PFSK-1 (cell line): ENCODE data around the gene INPP4B.

Experiments used
- POLR2AphosphoS5 ChIP-seq: IDR thresholded peaks from 2 replicates; pipeline ENCODE4 v1.6.1; 2012; ENCODE audit warnings: low read depth, mild to moderate bottlenecking, control low read depth, low read length, moderate library complexity
- TF ChIP-seq, protein P1 (sequence below), 2 experiments: IDR thresholded peaks; 2 replicates each; pipeline versions ENCODE4 v1.6.1 to v1.8.0; 2011 to 2012; ENCODE audit warnings: low read depth in 2 of 2, low read length in 2 of 2, control low read depth in 1 of 2, inconsistent platforms in 1 of 2, mild to moderate bottlenecking in 1 of 2, moderate library complexity in 1 of 2; ENCODE audit not compliant: insufficient read depth in 1 of 2

DNA sequence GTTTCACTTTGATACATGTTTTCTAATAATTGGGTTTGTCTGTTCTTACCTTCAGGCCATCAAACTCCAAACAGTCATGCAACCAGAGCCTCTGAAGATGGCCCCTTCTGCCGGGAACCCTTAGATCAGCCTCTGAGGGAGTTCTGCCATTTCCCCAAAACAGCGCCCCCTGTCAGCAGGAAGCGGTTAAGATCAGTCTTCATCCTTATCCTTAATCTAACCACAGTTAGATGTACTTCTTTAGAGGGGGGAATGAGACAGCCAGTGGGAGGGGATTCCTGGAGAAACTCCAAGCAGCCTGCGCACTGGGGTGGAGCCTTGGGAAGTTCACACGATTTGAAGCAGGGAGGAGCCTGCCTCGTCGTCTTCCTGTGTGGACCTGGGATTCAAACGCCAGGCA, 185.4 kb downstream of the INPP4B start:
- no peak for TF ChIP-seq POLR2AphosphoS5
- TF ChIP-seq, protein P1, sequence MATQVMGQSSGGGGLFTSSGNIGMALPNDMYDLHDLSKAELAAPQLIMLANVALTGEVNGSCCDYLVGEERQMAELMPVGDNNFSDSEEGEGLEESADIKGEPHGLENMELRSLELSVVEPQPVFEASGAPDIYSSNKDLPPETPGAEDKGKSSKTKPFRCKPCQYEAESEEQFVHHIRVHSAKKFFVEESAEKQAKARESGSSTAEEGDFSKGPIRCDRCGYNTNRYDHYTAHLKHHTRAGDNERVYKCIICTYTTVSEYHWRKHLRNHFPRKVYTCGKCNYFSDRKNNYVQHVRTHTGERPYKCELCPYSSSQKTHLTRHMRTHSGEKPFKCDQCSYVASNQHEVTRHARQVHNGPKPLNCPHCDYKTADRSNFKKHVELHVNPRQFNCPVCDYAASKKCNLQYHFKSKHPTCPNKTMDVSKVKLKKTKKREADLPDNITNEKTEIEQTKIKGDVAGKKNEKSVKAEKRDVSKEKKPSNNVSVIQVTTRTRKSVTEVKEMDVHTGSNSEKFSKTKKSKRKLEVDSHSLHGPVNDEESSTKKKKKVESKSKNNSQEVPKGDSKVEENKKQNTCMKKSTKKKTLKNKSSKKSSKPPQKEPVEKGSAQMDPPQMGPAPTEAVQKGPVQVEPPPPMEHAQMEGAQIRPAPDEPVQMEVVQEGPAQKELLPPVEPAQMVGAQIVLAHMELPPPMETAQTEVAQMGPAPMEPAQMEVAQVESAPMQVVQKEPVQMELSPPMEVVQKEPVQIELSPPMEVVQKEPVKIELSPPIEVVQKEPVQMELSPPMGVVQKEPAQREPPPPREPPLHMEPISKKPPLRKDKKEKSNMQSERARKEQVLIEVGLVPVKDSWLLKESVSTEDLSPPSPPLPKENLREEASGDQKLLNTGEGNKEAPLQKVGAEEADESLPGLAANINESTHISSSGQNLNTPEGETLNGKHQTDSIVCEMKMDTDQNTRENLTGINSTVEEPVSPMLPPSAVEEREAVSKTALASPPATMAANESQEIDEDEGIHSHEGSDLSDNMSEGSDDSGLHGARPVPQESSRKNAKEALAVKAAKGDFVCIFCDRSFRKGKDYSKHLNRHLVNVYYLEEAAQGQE (IDR thresholded peaks at IDR 0.05; ENCODE audit: insufficient read depth in 1 of 2, low read depth in 2 of 2, low read length in 2 of 2), result no peak
